ENCODE measurements around the gene IQCK.

IQCK gene

DNA sequence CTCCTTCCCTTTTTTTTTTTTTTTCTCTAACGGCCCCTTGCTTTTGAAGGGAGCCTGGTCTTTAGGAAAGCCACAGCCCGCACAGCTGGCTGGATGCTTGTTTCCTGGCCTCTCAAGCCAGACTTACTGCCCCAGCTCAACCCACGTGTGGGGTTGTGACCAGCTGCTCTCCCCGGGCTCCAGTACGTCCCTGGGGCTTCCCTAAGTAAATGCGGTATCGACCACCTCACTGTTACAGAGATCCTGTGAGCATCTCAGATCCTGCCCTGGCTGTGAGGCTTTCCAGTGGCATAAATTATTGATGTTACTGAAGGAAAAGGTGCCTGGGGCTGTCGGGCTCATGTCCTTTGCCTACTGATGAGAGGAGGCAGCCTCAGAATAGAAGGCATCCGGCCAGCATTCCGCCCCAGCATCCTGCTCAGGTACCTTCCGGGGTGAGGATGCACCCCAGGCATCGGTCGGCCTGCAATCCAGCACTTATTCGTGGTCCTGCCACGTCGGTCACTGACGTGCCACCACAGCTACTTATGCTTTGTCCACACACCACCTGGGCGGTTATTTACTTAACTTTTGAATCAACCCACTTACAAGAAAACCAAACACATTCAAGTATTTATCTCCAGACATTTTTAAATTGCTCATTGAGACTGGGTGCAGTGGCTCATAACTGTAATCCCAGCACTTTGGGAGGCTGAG is 156.9 kb downstream of the IQCK start:
- TF ChIP-seq, protein P1, sequence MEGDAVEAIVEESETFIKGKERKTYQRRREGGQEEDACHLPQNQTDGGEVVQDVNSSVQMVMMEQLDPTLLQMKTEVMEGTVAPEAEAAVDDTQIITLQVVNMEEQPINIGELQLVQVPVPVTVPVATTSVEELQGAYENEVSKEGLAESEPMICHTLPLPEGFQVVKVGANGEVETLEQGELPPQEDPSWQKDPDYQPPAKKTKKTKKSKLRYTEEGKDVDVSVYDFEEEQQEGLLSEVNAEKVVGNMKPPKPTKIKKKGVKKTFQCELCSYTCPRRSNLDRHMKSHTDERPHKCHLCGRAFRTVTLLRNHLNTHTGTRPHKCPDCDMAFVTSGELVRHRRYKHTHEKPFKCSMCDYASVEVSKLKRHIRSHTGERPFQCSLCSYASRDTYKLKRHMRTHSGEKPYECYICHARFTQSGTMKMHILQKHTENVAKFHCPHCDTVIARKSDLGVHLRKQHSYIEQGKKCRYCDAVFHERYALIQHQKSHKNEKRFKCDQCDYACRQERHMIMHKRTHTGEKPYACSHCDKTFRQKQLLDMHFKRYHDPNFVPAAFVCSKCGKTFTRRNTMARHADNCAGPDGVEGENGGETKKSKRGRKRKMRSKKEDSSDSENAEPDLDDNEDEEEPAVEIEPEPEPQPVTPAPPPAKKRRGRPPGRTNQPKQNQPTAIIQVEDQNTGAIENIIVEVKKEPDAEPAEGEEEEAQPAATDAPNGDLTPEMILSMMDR (IDR thresholded peaks at IDR 0.05; ENCODE audit: low read depth, low read length, missing control alignments) = no peak
- no peak overlapping the region for H3K4me3 ChIP-seq (replicated peaks; ENCODE audit: low read depth, low read length)
- DNase-seq (ENCODE audit: extremely low read depth, low read depth) = no peak

DNA sequence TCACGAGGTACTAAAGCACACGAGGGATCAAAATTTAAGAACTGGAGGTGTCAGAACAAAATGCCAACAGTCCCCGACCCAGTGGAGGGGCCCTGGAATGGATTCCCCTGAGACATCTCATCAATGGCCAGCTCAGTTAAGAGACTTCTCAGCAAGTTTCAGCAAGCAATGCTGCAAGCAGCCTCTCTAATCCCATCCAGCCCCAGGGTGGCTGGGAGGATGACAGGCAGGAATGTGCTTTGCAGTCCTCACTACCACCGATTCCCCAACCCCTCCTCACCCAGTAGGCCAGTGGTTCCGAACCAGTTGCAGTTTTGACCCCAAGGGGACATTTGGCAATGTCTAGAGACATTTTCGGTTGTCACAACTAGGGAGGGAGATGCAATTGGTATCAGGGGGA is 157.8 kb downstream of the IQCK start:
- no peak for DNase-seq (ENCODE audit: extremely low read depth, low read depth)
- no peak overlapping the region for H3K4me3 ChIP-seq (replicated peaks; ENCODE audit: low read depth, low read length)
- TF ChIP-seq, protein P1 (IDR thresholded peaks at IDR 0.05; ENCODE audit: low read depth, low read length, missing control alignments) = no peak

DNA sequence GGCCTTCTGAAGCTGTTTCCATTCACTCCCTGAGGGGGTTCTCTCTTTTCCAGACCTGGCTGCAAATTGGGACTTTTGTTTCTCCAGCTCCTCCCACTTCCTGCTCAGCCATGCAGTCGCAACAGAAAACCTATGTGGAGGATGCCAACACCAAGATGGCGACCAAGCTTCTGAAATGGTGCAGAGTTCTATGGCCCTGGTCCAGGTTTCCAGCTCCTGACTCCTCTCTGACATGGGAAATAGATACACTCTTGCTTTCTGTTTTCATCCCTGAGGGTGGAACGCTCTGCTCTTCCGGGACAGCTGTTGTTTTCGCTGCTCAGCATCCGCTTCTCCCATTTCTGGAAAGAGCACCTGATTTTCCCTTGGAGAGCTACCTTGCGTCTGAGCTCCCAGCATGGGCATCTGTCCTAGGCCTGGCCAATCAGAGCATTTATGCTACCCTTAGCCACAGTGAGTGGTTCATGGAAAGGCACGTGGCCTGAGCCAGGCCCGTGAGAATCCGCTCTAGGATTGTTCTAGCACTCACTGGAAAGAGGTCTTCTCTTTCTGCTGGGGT is 158.5 kb downstream of the IQCK start:
- TF ChIP-seq, protein P1 (IDR thresholded peaks at IDR 0.05; ENCODE audit: low read depth, low read length, missing control alignments) = no peak
- no peak for DNase-seq (ENCODE audit: extremely low read depth, low read depth)
- H3K4me3 ChIP-seq (replicated peaks; ENCODE audit: low read depth, low read length) = no peak overlapping the region

DNA sequence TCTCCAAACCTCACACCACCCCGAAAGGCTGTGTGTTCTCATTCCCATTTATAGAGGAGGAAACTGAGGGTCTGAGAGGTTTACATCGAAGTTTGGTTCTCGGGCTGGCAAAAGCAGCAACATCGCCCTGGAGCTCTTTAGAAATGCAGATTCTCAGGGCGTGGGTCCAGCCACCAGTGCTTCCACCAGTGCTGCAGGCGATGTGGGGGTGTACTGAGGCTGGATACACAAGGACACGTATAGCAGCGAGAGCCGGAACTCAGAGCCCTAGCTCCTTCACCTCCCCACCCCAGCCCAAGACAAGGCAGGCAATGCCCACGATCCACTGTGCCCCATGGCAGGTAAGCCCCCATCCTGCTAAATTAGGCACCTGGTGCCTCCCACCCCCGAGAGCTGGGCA is 160.7 kb downstream of the IQCK start:
- DNase-seq (ENCODE audit: extremely low read depth, low read depth) = no peak
- H3K4me3 ChIP-seq (replicated peaks; ENCODE audit: low read depth, low read length) = no peak overlapping the region
- TF ChIP-seq, protein P1 (IDR thresholded peaks at IDR 0.05; ENCODE audit: low read depth, low read length, missing control alignments) = no peak

DNA sequence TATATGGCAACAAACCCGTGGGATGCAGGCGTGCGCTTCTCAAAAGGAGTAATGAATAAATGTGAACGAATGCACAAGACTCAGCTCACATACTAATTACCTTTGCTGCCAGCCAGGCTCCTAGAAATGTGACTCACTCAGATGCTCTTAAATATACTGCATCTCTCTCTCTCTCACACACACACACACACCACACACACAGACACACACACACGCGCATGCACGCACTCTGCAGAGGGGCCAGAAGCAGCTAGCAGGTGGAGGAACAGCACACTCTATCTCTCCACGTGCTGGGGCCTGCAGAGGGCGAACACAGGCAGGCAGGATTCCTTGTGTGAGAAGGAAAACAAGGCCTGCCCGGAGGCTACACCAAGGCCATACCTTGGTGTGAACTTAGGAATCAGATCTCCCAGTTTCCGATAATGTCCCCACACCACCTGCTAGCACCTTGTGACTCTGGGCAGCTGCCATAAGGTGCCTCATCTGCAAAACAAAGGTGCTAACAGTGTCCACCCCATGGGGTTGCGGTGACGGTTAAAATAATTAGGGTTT is 161.2 kb downstream of the IQCK start:
- H3K4me3 ChIP-seq (replicated peaks; ENCODE audit: low read depth, low read length) = no peak overlapping the region
- no peak for DNase-seq (ENCODE audit: extremely low read depth, low read depth)
- TF ChIP-seq, protein P1 (IDR thresholded peaks at IDR 0.05; ENCODE audit: low read depth, low read length, missing control alignments) = no peak

DNA sequence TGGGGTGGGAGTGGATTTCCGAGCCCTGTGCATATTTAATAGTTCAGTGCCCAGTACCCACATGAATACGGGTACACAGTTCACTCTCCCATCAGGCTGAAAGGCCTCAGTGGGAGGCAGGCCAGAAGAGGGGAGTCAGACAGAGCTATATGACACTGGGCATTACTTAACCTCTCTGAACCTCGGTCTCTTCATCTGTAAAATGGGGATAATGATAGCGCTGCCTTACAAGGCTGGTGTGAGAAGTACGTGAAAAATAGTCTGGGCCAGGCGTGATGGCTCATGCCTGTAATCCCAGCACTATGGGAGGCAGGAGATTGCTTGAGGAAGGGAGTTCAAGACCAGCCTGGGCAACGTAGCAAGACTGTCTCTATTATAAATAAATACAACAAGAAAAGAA is 163.0 kb downstream of the IQCK start:
- DNase-seq (ENCODE audit: extremely low read depth, low read depth) = no peak
- TF ChIP-seq, protein P1 (IDR thresholded peaks at IDR 0.05; ENCODE audit: low read depth, low read length, missing control alignments) = no peak
- H3K4me3 ChIP-seq (replicated peaks; ENCODE audit: low read depth, low read length) = no peak overlapping the region

Data from HFF-Myc (cell line).